HepG2 (cell line): ENCODE data around the gene SYNDIG1. TPM values are rescaled to one million over a fixed set of nuclear protein-coding genes. Genes with fewer than 3 reads are reported as not detected.

Experiments
- ATAC-seq: fragments of 200-7000 bp; cut with Tn5 transposase; 3 replicates; pipeline ENCODE4 v1.9.1; 2020; ENCODE audit warnings: mild to moderate bottlenecking, moderate library complexity
- BruUV-seq: library from RNA; stranded (reverse); fragments of 400-500 nt; replicated peaks from 2 replicates; lab custom pipeline; 2021; lab: Mats Ljungman, UMichigan
- CTCF ChIA-PET: fragments of 300-600 bp; formaldehyde crosslinking; extraction: SDS; loops from one replicate; lab custom pipeline; 2021; ENCODE audit warnings: low total read pairs, inconsistent platforms, low intra/inter-chr PET ratio; lab: Yijun Ruan, JAX
- POLR2A ChIA-PET: fragments of 350-600 bp; sonication (Branson Sonifier 250); formaldehyde crosslinking; loops from one replicate; lab custom pipeline; 2020; ENCODE audit warnings: antibody characterized with exemption, inconsistent platforms; lab: Yijun Ruan, JAX
- DNase-seq: peaks from one replicate; pipeline ENCODE4 v3.0.0-alpha.2; 2015; ENCODE audit warnings: low spot score
- FAIRE-seq: peaks from 3 replicates; lab custom pipeline; 2011; peaks lifted over from hg19 to GRCh38; lab: Jason Lieb, UNC
- H2AFZ ChIP-seq: one replicate; pipeline ENCODE4 v1.6.1; 2011; ENCODE audit warnings: low read length, inconsistent platforms
- H3K27ac ChIP-seq: fragments of 300-600 bp; 3 replicates; pipeline ENCODE4 v1.8.0; 2011; ENCODE audit warnings: mixed run types, mild to moderate bottlenecking, mixed read lengths, low read length, inconsistent platforms; ENCODE audit not compliant: insufficient read depth; ENCODE audit errors: extremely low read length
- H3K27me3 ChIP-seq, 2 experiments: fragments of 200-600 bp in 1 of 2; 2 replicates in 1 of 2; 3 replicates in 1 of 2; pipeline versions ENCODE4 v1.6.0 to v1.8.0; 2011; ENCODE audit warnings: low read length in 2 of 2, mild to moderate bottlenecking in 2 of 2, moderate library complexity in 2 of 2, inconsistent platforms in 1 of 2; ENCODE audit not compliant: insufficient read depth in 2 of 2, control insufficient read depth in 1 of 2
- H3K36me3 ChIP-seq, 2 experiments: fragments of 200-600 bp in 1 of 2; replicated peaks in 1 of 2; 2 replicates in 1 of 2; 3 replicates in 1 of 2; pipeline versions ENCODE4 v1.5.1 to v1.8.0; 2011; ENCODE audit warnings: low read length in 2 of 2, inconsistent platforms in 1 of 2; ENCODE audit not compliant: insufficient read depth in 2 of 2, control insufficient read depth in 1 of 2
- H3K4me1 ChIP-seq: 2 replicates; pipeline ENCODE4 v1.5.1; 2012; ENCODE audit warnings: low read length, inconsistent platforms; ENCODE audit not compliant: insufficient read depth
- H3K4me2 ChIP-seq: 2 replicates; pipeline ENCODE4 v1.6.0; 2011; ENCODE audit warnings: low read depth, low read length, inconsistent platforms
- H3K4me3 ChIP-seq, 3 experiments: fragments of 200-600 bp in 1 of 3; sonication (generic), shearing (Covaris generic) in 1 of 3; replicated peaks in 1 of 3; 2 replicates each; pipeline ENCODE4 v1.5.1; 2011 to 2016; ENCODE audit warnings: low read length in 3 of 3, inconsistent platforms in 2 of 3, low read depth in 2 of 3, mild to moderate bottlenecking in 2 of 3, control low read depth in 1 of 3, mixed read lengths in 1 of 3; ENCODE audit not compliant: insufficient read depth in 1 of 3
- H3K79me2 ChIP-seq: one replicate; pipeline ENCODE4 v1.6.1; 2011; ENCODE audit warnings: low read length, inconsistent platforms; ENCODE audit not compliant: insufficient read depth
- H3K9ac ChIP-seq: 2 replicates; pipeline ENCODE4 v1.6.0; 2011; ENCODE audit warnings: mild to moderate bottlenecking, low read depth, low read length, inconsistent platforms; ENCODE audit not compliant: insufficient read depth
- H3K9me3 ChIP-seq: 2 replicates; pipeline ENCODE4 v1.5.1; 2012; ENCODE audit warnings: mild to moderate bottlenecking, low read length
- H4K20me1 ChIP-seq: 2 replicates; pipeline ENCODE4 v1.6.0; 2011; ENCODE audit warnings: inconsistent platforms, mild to moderate bottlenecking, low read length, moderate library complexity; ENCODE audit not compliant: insufficient read depth
- BCLAF1 ChIP-seq: fragments of 450-650 bp; IDR thresholded peaks from 2 replicates; pipeline ENCODE4 v1.6.1; 2017; ENCODE audit warnings: mild to moderate bottlenecking
- CREM ChIP-seq, 2 experiments: sonication (generic) in 1 of 2; formaldehyde crosslinking in 1 of 2; IDR thresholded peaks; 2 replicates each; pipeline versions ENCODE4 v1.4.0 to v1.6.1; 2016 to 2020; ENCODE audit warnings: antibody characterized with exemption in 1 of 2, mild to moderate bottlenecking in 1 of 2, missing genetic modification reagents in 1 of 2
- GPBP1L1 ChIP-seq: sonication (generic); formaldehyde crosslinking; IDR thresholded peaks from 2 replicates; pipeline ENCODE4 v1.5.0; 2020; ENCODE audit warnings: mild to moderate bottlenecking, missing genetic modification reagents
- MYPOP ChIP-seq: sonication (generic); formaldehyde crosslinking; IDR thresholded peaks from 2 replicates; pipeline ENCODE4 v1.8.1; 2023; ENCODE audit warnings: mild to moderate bottlenecking, moderate library complexity, missing genetic modification reagents
- SKI ChIP-seq: fragments of 450-650 bp; IDR thresholded peaks from one replicate; pipeline ENCODE4 v1.6.1; 2018; ENCODE audit warnings: mild to moderate bottlenecking; ENCODE audit not compliant: partially characterized antibody
- SMAD9 ChIP-seq: sonication (generic); formaldehyde crosslinking; IDR thresholded peaks from 2 replicates; pipeline ENCODE4 v1.5.1; 2020; ENCODE audit warnings: mild to moderate bottlenecking, missing genetic modification reagents
- TSC22D2 ChIP-seq: sonication (generic); formaldehyde crosslinking; IDR thresholded peaks from 2 replicates; pipeline ENCODE4 v1.5.1; 2020; ENCODE audit warnings: missing genetic modification reagents, mild to moderate bottlenecking, borderline replicate concordance
- ZBTB3 ChIP-seq: sonication (generic); formaldehyde crosslinking; IDR thresholded peaks from 2 replicates; pipeline ENCODE4 v1.4.0; 2020; ENCODE audit warnings: low read depth, mild to moderate bottlenecking, moderate library complexity, missing genetic modification reagents, borderline replicate concordance
- ZMYM2 ChIP-seq: sonication (generic); formaldehyde crosslinking; IDR thresholded peaks from 2 replicates; pipeline ENCODE4 v1.8.0; 2022; ENCODE audit warnings: mild to moderate bottlenecking, missing genetic modification reagents
- ZNF530 ChIP-seq: sonication (generic); formaldehyde crosslinking; IDR thresholded peaks from 2 replicates; pipeline ENCODE4 v1.5.0; 2020; ENCODE audit warnings: low read depth, mild to moderate bottlenecking, missing genetic modification reagents
- ZNF782 ChIP-seq: sonication (generic); formaldehyde crosslinking; IDR thresholded peaks from 2 replicates; pipeline ENCODE4 v1.4.0; 2020; ENCODE audit warnings: missing genetic modification reagents, mild to moderate bottlenecking, borderline replicate concordance
- ZNF816 ChIP-seq: sonication (generic); formaldehyde crosslinking; IDR thresholded peaks from 2 replicates; pipeline ENCODE4 v1.8.0; 2022; ENCODE audit warnings: missing genetic modification reagents, mild to moderate bottlenecking, borderline replicate concordance
- WGBS: methylation state at CpG from one replicate; pipeline ENCODE4 v1.1.6; 2017; ENCODE audit warnings: low lambda C conversion rate; 5-methylcytosine and 5-hydroxymethylcytosine counted together
- in situ Hi-C: cut with HindIII; loops from 2 replicates; pipeline ENCODE4 v1.10.0; 2017; ENCODE audit warnings: low pct_unique_long_range_greater_than_20kb; ENCODE audit not compliant: extremely low pct_ligation_motif_present
- intact Hi-C: fragments of 100-400 bp; cut with micrococcal nuclease; formaldehyde crosslinking; loops from one replicate; pipeline ENCODE4 v1.10.0; 2022; ENCODE audit not compliant: unreplicated experiment
- polyA plus RNA-seq, 8 experiments: library from polyadenylated mRNA; depleted of rRNA in 3 of 8; stranded (reverse) in 7 of 8; unstranded in 1 of 8; fragments of >200 nt; fragmentation: Illumina TruSeq in 4 of 8; extraction: Trizol in 4 of 8; gene quantifications; 2 replicates each; pipeline versions ENCODE4 v1.2.1 to v1.2.3, GENCODE V29; 2011 to 2016; ENCODE audit warnings: low read depth in 4 of 8, missing spikeins in 1 of 8, mixed read lengths in 1 of 8; ENCODE audit not compliant: insufficient read depth in 1 of 8
- total RNA-seq, 5 experiments: library from RNA; depleted of rRNA; stranded (reverse); fragments of >200 nt; fragmentation: Illumina TruSeq; extraction: Trizol; gene quantifications; 2 replicates each; pipeline ENCODE4 v1.2.3, GENCODE V29; 2016; ENCODE audit warnings: low read depth in 1 of 5
- TF ChIP-seq, protein P1 (sequence below): sonication (generic); formaldehyde crosslinking; IDR thresholded peaks from 2 replicates; pipeline ENCODE4 v1.5.1; 2020; ENCODE audit warnings: missing genetic modification reagents, mild to moderate bottlenecking, borderline replicate concordance

Gene SYNDIG1
- total and polyA plus RNA-seq, 2 of the 13 experiments (the other 11 are each of a cell fraction or from before 2014, with no cell fraction given): not detected

GRCh38 chr20:24488064-24488799 is 18.8 kb downstream of the SYNDIG1 start:
- Histone ChIP-seq H3K9me3 (no peaks in the 10 kb centered on the region), H3K79me2 (no peaks in the 10 kb centered on the region), H3K36me3 (no peaks in the 10 kb centered on the region), H3K4me2 (no peak overlapping the region), H3K4me1 (no peaks in the 10 kb centered on the region), H3K4me3 (no peak overlapping the region), H3K27me3 (no peaks in the 10 kb centered on the region; a peak in 2 of 5 replicates), H4K20me1 (no peaks in the 10 kb centered on the region)
- in situ Hi-C loops: no loop called here
- no TSS peak for BruUV-seq
- POLR2A ChIA-PET: no interaction called here
- intact Hi-C loops: no loop called here
- TF ChIP-seq TSC22D2 (CRISPR knock-in tag) (no peak), ZMYM2 (CRISPR knock-in tag) (no peak), ZBTB3 (CRISPR knock-in tag) (no peak), ZNF782 (CRISPR knock-in tag) (no peak), BCLAF1 (no peak), ZNF530 (CRISPR knock-in tag) (no peak), SKI (no peak), CREM (IDR thresholded peaks at IDR 0.05) (no peak), CREM (CRISPR knock-in tag; IDR thresholded peaks at IDR 0.05) (no peak), MYPOP (CRISPR knock-in tag) (no peak), ZNF816 (no peak), SMAD9 (CRISPR knock-in tag) (no peak), GPBP1L1 (no peak)
- TF ChIP-seq, protein P1, sequence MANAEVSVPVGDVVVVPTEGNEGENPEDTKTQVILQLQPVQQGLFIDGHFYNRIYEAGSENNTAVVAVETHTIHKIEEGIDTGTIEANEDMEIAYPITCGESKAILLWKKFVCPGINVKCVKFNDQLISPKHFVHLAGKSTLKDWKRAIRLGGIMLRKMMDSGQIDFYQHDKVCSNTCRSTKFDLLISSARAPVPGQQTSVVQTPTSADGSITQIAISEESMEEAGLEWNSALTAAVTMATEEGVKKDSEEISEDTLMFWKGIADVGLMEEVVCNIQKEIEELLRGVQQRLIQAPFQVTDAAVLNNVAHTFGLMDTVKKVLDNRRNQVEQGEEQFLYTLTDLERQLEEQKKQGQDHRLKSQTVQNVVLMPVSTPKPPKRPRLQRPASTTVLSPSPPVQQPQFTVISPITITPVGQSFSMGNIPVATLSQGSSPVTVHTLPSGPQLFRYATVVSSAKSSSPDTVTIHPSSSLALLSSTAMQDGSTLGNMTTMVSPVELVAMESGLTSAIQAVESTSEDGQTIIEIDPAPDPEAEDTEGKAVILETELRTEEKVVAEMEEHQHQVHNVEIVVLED (CRISPR knock-in tag): no peak
- TF ChIP-seq, all 625 proteins: peak for 0
- no peak for ATAC-seq
- no peak for DNase-seq
- CTCF ChIA-PET: interaction anchor here (0.5 kb wide), 1 partner anchor 13 kb away, joined by 3 read pairs; no protein-coding TSS in a partner anchor
- Histone ChIP-seq H3K9ac (no peak overlapping the region), H3K27ac (no peak overlapping the region), H2AFZ (no peak overlapping the region)
- no peak for FAIRE-seq
- 2% methylated on average over 10 of the region's 11 CpGs for WGBS
